ENCODE measurements around the gene ROBO4. TPM values are rescaled to one million over a fixed set of nuclear protein-coding genes. Genes with fewer than 3 reads are reported as not detected.

ROBO4 gene
- total and polyA plus RNA-seq, 2 of the 13 experiments (the other 11 are each of a cell fraction or from before 2014, with no cell fraction given) = 0.07 to 1.1 TPM

DNA sequence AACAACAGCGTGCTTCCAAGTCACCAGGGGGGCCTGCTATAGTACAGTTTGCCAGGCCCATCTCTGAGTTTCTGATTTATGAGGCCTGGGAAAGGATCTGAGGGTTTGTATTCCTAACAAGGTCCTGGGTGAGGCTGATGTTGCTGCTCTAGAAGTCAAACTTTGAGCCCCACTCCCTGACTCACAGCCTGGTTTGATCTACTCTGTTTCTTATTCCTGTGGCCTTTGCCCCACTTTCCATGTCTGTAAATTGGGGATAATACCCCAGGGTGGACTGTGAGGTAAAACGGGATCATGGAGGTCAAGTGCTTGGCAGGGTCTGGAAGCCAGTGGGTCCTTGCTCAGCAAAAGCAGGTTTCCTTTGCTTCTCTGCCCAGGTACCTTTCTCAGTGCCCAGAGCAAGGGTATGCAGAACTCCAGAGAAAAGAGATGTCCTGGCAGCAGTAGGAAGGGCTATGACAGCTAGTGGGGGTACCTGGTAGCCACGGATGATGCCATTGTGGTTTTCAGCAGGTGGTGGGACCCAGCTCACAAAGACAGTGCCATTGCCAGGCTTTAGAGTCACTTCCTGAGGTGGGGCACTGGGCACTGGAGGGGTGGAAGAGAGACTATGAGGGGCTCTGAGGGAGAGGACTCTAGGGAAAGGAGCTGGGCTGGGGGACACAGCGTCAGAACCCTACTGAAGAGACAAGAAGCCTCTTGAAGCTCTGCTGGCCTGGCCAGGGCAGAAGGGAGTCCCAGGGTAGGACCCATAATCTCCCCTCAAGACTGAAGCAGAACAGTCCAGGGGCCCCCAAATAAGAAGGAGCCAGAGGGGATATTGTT is 2.8 kb downstream of the ROBO4 start:
- no peak for DNase-seq (ENCODE audit: low spot score)
- WGBS (ENCODE audit: low lambda C conversion rate) = 18% methylated on average over 4 of the region's 4 CpGs
- Histone ChIP-seq H3K27ac (ENCODE audit: extremely low read length, insufficient read depth, low read length) (no peak overlapping the region), H2AFZ (ENCODE audit: low read length) (no peak overlapping the region), H3K36me3 (replicated peaks in 1 of 2; ENCODE audit: control insufficient read depth in 1 of 2, insufficient read depth in 2 of 2, low read length in 2 of 2) (no peaks in the 10 kb centered on the region), H3K4me2 (ENCODE audit: low read depth, low read length) (peak overlapping the region; percentile 4; the same call in 1 of the 2 replicates), H3K79me2 (ENCODE audit: insufficient read depth, low read length) (no peaks in the 10 kb centered on the region), H3K27me3 (ENCODE audit: control insufficient read depth in 1 of 2, insufficient read depth in 2 of 2, low read length in 2 of 2) (peaks cover 0 to 48% of the 10 kb centered on the region in 2 experiments; a peak in 4 of 5 replicates), H3K9me3 (ENCODE audit: low read length) (no peaks in the 10 kb centered on the region), H4K20me1 (ENCODE audit: insufficient read depth, low read length) (no peaks in the 10 kb centered on the region), H3K4me1 (ENCODE audit: insufficient read depth, low read length) (peaks cover 55% of the 10 kb centered on the region), H3K4me3 (replicated peaks in 1 of 3; ENCODE audit: insufficient read depth in 1 of 3, low read depth in 2 of 3, low read length in 3 of 3) (no peak overlapping the region), H3K9ac (ENCODE audit: insufficient read depth, low read depth, low read length) (no peak overlapping the region)
- intact Hi-C loops (cut with micrococcal nuclease; ENCODE audit: unreplicated experiment) (no loop called here), in situ Hi-C loops (cut with HindIII; ENCODE audit: extremely low pct_ligation_motif_present, low pct_unique_long_range_greater_than_20kb) (no loop called here)
- ATAC-seq = no peak
- CTCF ChIA-PET (ENCODE audit: low intra/inter-chr PET ratio, low total read pairs) = no interaction called here
- POLR2A ChIA-PET = no interaction called here
- BruUV-seq (replicated peaks) = no TSS peak
- no peak for FAIRE-seq
- TF ChIP-seq, protein P1, sequence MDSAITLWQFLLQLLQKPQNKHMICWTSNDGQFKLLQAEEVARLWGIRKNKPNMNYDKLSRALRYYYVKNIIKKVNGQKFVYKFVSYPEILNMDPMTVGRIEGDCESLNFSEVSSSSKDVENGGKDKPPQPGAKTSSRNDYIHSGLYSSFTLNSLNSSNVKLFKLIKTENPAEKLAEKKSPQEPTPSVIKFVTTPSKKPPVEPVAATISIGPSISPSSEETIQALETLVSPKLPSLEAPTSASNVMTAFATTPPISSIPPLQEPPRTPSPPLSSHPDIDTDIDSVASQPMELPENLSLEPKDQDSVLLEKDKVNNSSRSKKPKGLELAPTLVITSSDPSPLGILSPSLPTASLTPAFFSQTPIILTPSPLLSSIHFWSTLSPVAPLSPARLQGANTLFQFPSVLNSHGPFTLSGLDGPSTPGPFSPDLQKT (CRISPR knock-in tag; IDR thresholded peaks at IDR 0.05; ENCODE audit: borderline replicate concordance) = no peak
- TF ChIP-seq SNAPC2 (CRISPR knock-in tag; IDR thresholded peaks at IDR 0.05) (no peak), ZNF121 (CRISPR knock-in tag; IDR thresholded peaks at IDR 0.05) (no peak), CREB1 (IDR thresholded peaks at IDR 0.05) (no peak), CREB1 (CRISPR knock-in tag; IDR thresholded peaks at IDR 0.05) (no peak), SMC3 (IDR thresholded peaks at IDR 0.05; ENCODE audit: low read length) (no peak), ZNF501 (CRISPR knock-in tag; IDR thresholded peaks at IDR 0.05) (no peak), ESRRA (CRISPR knock-in tag; IDR thresholded peaks at IDR 0.05; ENCODE audit: low read depth) (no peak), SP140L (CRISPR knock-in tag; IDR thresholded peaks at IDR 0.05; ENCODE audit: borderline replicate concordance) (no peak), ZNF737 (CRISPR knock-in tag; IDR thresholded peaks at IDR 0.05; ENCODE audit: borderline replicate concordance) (no peak), THAP7 (CRISPR knock-in tag; IDR thresholded peaks at IDR 0.05) (no peak)
- TF ChIP-seq, protein P2, sequence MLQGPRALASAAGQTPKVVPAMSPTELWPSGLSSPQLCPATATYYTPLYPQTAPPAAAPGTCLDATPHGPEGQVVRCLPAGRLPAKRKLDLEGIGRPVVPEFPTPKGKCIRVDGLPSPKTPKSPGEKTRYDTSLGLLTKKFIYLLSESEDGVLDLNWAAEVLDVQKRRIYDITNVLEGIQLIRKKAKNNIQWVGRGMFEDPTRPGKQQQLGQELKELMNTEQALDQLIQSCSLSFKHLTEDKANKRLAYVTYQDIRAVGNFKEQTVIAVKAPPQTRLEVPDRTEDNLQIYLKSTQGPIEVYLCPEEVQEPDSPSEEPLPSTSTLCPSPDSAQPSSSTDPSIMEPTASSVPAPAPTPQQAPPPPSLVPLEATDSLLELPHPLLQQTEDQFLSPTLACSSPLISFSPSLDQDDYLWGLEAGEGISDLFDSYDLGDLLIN (CRISPR knock-in tag; IDR thresholded peaks at IDR 0.05; ENCODE audit: borderline replicate concordance) = no peak
- TF ChIP-seq, protein P3, sequence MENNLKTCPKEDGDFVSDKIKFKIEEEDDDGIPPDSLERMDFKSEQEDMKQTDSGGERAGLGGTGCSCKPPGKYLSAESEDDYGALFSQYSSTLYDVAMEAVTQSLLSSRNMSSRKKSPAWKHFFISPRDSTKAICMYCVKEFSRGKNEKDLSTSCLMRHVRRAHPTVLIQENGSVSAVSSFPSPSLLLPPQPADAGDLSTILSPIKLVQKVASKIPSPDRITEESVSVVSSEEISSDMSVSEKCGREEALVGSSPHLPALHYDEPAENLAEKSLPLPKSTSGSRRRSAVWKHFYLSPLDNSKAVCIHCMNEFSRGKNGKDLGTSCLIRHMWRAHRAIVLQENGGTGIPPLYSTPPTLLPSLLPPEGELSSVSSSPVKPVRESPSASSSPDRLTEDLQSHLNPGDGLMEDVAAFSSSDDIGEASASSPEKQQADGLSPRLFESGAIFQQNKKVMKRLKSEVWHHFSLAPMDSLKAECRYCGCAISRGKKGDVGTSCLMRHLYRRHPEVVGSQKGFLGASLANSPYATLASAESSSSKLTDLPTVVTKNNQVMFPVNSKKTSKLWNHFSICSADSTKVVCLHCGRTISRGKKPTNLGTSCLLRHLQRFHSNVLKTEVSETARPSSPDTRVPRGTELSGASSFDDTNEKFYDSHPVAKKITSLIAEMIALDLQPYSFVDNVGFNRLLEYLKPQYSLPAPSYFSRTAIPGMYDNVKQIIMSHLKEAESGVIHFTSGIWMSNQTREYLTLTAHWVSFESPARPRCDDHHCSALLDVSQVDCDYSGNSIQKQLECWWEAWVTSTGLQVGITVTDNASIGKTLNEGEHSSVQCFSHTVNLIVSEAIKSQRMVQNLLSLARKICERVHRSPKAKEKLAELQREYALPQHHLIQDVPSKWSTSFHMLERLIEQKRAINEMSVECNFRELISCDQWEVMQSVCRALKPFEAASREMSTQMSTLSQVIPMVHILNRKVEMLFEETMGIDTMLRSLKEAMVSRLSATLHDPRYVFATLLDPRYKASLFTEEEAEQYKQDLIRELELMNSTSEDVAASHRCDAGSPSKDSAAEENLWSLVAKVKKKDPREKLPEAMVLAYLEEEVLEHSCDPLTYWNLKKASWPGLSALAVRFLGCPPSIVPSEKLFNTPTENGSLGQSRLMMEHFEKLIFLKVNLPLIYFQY (CRISPR knock-in tag; IDR thresholded peaks at IDR 0.05; ENCODE audit: borderline replicate concordance) = no peak
- TF ChIP-seq, protein P4, sequence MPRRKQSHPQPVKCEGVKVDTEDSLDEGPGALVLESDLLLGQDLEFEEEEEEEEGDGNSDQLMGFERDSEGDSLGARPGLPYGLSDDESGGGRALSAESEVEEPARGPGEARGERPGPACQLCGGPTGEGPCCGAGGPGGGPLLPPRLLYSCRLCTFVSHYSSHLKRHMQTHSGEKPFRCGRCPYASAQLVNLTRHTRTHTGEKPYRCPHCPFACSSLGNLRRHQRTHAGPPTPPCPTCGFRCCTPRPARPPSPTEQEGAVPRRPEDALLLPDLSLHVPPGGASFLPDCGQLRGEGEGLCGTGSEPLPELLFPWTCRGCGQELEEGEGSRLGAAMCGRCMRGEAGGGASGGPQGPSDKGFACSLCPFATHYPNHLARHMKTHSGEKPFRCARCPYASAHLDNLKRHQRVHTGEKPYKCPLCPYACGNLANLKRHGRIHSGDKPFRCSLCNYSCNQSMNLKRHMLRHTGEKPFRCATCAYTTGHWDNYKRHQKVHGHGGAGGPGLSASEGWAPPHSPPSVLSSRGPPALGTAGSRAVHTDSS (CRISPR knock-in tag; conservative IDR thresholded peaks at IDR 0.05) = no peak

Measured in HepG2 (cell line).